ENCODE results near the gene HDAC2.
"Not testable (repeated sequence)": the region's sequence is repeated elsewhere in the genome, so short reads cannot be mapped to it uniquely, and the experiment has no call there.

Gene HDAC2

DNA sequence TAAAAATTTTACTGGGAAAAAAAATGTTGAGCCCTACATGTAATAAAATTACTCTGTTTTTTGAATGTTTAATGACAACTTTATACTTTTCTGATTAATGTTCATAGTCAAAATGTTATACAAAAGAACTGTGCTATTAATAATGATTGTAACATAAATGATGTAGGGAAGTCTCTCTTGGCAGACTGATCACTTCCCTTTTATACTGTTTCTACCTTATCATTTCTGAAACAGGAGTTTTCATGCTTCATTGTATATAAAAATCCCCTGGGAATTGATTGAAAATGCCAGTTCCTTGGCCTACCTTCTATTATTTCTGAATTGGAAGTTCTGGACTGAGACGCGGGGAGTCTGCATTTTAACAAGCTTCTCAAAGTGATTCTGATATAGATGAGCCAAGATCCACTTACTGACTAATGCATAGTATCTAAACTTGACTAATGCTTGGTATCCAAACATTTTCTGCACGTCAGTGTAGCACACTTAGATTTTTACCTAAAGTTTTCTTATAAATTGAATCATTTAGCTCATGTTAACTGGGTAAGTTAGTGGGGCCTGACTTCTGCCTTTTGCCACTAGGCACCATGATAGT, 7.2 kb upstream of the HDAC2 start:
- in situ Hi-C loops (cut with HindIII; ENCODE audit: low sequenced_read_pairs), result loop anchor here (10.0 kb wide), 2 partner anchors 127 to 327 kb away; no protein-coding TSS in a partner anchor

DNA sequence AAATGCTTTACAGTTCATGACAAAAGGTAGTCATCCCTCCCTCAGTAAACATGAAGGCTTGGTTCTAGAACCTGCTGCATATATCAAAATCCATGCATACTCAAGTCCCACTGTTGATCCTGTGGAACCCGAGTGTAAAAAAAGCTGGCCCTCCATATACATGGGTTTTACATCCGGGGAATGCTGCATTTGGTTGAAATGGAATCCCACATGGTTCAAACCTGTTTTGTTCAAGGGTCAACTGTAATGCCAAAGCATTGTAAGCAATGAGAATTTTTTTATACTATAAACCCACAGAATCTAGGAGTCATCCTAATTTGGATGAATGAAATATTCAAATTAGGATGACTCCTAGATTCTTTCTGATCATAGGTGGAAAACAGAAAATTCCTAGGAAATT, 5.9 kb upstream of the HDAC2 start:
- in situ Hi-C loops (cut with HindIII; ENCODE audit: low sequenced_read_pairs), result loop anchor here (10.0 kb wide), 2 partner anchors 128 to 328 kb away; no protein-coding TSS in a partner anchor

DNA sequence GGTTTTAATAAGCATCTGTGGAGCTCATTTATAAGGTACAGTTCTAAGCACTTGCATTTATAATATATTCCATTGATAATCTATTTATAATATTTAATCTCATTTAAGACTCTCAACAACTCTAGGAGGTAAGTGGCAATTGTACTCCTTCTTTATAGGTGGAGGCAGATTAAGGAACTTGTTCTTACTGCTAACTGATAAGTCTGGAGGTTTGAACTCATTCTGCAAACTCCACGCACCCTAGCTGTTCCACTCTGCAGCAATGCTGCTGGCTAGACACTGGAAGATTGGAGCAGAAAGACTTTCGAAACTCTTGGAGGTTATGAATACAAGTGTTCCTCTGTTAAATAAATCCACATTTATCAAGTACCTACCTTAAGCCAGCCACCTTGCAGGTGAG, 793 bp upstream of the HDAC2 start:
- in situ Hi-C loops (cut with HindIII; ENCODE audit: low sequenced_read_pairs), result loop anchor here (10.0 kb wide), 2 partner anchors 133 to 333 kb away; no protein-coding TSS in a partner anchor

DNA sequence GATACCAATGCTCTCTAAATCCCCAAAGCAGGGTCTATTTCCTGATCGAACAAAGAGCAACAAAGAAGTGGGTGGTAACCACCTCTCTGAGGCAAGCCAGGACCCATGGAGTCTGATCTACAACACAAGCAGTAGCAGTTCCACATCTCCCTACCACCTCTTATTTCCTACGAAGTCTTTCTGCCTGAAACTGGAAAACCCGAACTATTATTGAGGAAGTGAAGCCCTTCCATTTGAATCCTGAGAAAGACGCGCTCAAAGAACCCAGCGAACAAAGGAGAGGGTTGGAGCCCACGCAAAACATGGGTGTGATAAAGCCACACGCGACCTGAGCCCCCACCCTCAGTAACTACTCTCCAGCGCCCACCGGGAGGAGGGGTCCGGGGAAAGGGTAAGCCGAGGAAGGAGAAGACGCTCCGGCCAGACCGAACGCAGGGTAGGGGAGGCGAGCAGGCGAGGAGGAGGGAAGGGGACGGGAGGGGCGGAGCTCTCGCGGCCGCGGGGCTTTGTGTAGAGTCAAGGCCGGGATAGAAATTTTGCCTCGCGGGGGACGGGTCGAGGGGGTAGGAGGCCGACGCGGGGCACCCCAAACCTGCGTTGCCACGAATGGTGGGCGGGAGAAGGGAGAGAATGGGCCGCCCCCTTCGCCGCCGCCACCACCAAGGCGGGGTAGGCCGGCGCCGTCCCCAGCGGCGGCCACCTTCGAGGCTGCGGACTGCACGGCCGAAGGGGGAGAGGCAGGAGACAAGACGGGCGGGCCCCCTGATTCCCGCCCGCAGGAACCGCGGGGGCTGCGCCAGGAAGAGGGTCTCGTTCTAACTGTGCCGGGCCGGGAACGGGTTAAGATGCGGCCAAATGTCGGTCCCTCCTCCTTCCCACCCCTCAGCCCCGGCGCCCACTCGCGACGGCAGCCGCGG, 802 bp downstream of the HDAC2 start:
- in situ Hi-C loops (cut with HindIII; ENCODE audit: low sequenced_read_pairs), result loop anchor here (10.0 kb wide), 2 partner anchors 135 to 335 kb away; no protein-coding TSS in a partner anchor

DNA sequence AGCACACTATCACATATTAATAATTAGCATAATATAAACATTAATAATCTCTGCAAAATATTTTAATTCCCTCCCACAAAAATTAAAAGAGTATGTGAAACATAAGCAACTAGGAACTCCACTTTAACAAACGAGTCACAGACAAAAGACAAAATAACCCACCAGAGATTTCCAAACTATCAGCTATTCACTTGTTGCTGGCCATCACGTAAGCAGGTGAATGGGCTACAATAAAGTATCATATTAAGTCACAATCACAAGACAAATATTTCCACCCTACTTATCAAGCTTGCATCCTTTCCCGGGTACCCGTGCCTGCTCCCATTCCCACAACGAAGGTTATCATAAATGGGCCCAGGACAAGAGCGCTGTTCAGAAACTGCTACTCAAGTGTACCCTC, 2.5 kb downstream of the HDAC2 start:
- in situ Hi-C loops (cut with HindIII; ENCODE audit: low sequenced_read_pairs), result no loop called here

DNA sequence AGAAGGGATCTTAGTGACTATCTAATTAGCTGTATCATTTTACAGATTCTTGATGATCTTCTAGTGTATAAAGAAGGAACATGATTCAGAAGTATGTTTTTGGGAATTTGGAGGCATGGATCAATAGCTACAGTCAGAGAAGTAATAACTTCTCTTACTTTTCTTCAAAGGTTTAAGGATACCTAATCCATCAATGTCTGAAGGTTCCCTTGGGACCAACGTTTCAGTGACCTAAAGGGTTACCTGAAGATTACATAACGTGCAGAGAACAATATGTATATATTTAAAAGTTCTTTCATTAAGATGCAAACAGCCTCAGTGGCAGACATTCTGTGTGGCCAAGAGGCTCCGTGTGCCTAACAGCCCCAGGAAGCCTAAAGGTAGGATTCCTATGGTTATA, 3.2 kb downstream of the HDAC2 start:
- in situ Hi-C loops (cut with HindIII; ENCODE audit: low sequenced_read_pairs), result no loop called here

DNA sequence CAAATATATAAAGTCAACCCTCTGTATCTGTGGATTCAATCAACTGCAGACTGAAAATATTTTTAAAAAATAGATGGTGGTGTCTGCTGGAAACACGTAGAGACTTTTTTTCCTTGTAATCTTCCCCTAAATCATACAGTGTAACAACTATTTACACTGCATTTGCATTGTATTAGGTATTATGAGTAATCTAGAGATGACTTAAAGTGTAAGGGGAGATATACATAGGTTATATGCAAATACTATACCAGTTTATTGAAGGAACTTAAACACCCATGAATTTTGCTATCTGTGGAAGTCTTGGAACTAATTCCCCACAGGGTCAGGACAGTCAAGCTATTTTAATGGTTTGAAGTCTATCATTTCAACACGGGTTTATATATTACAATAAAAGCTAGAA, 10.2 kb downstream of the HDAC2 start:
- in situ Hi-C loops (cut with HindIII; ENCODE audit: low sequenced_read_pairs), result no loop called here

DNA sequence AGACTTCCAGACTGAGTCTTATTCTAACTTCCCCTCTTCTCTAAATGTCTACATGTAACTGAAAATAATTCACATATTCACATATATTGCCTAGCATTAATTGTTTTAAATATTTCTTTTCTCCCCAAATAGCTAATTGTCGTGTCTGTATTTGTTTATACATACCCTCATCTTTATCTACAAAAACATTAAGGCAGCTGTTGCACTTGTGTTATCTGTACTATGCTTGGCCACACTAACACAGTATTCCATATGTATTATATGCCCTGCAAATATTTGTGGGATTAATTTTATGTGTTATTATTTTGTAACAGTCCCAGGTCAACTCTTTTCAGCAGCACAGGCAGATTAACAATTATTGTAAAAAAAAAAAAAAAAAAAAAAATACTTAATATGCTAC, 11.7 kb downstream of the HDAC2 start:
- in situ Hi-C loops (cut with HindIII; ENCODE audit: low sequenced_read_pairs), result no loop called here

DNA sequence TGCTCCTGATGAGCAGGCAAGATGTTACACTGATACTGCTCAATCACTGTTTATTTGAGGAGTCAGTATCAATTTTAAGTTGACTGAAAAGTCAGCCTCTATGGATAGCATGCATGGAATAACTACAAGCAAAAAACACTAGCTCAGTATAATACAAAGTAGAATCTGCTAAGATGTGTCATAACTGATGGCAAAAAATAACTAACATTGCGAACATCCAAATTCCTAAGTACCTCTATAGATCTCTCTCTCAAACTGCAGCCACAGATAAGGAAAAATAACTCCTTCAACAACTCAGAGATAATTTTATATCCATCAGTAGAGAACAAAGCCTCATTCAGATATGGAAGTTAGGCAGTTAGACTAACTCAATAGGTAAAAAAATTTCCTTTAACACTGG, 16.3 kb downstream of the HDAC2 start:
- in situ Hi-C loops (cut with HindIII; ENCODE audit: low sequenced_read_pairs), result no loop called here

DNA sequence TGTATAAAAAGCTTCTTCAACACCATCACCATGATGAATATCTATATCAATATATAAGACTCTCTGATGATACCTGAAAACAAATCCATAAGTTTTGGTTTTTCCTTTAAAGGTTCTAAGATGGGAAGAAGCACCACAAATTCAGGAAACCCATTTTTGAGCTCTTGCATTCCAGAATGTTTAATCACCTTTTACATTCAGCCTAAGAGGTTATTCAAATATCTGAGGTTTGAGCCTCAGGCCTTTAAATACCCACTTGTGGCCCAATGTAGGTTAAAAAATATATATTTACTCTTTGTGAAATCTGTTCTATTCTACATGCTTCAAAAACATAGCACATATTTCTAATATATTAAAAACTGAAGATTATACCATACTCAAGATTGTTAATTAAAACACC, 17.6 kb downstream of the HDAC2 start:
- in situ Hi-C loops (cut with HindIII; ENCODE audit: low sequenced_read_pairs), result no loop called here

DNA sequence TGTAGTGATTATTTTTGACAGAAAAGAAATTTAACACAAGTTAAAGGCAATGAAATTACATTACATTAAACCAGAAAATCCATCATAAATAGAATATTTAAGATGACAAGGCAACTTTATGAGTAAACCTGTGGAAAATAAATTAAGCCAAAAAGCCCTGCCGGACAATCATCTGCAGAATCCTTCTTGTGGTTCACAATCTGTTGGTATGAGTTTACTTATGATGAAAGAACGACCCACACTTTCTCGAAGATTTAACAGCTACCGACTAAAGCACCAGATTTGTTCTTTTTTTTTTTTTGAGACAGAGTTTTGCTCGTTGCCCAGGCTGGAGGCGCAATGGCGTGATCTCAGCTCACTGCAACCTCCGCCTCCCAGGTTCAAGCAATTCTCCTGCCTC, 21.4 kb downstream of the HDAC2 start:
- in situ Hi-C loops (cut with HindIII; ENCODE audit: low sequenced_read_pairs), result no loop called here

DNA sequence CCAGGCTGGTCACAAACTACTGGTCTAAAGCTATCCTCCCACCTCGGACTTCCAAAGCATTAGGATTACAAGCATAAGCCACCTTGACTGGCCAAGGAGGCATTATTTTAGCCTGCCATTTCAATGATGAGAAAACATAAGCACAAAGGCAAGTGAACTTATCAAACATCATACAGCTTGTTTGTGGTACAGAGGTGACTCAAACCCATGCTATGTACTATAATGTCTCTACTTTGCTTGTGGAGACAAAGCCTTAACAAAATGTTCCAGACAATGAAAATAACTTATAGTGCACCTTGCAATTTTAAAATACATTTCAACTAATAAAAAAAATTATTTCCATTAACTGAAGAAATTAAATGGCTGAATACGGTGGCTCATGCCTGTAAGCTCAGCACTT, 26.2 kb downstream of the HDAC2 start:
- in situ Hi-C loops (cut with HindIII; ENCODE audit: low sequenced_read_pairs), result no loop called here

DNA sequence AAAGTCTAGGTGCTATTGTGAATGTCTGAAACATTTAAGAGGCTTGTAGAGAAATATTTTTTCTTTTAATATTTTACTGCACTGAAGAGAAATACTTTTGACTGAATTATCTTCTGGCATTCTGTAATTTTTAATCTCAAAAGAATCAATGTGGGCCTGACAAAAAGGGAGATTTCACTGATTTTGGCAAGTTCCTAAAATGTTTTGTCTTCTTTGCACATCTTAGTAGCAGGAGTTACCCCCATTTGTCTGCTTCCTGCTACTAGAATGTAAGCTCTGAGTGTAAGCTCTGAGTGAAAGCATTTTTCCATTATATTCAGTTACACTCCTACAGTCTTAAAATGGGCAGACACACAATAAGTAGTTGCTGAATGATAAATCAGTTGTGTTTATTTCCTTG, 31.1 kb downstream of the HDAC2 start:
- in situ Hi-C loops (cut with HindIII; ENCODE audit: low sequenced_read_pairs), result no loop called here

DNA sequence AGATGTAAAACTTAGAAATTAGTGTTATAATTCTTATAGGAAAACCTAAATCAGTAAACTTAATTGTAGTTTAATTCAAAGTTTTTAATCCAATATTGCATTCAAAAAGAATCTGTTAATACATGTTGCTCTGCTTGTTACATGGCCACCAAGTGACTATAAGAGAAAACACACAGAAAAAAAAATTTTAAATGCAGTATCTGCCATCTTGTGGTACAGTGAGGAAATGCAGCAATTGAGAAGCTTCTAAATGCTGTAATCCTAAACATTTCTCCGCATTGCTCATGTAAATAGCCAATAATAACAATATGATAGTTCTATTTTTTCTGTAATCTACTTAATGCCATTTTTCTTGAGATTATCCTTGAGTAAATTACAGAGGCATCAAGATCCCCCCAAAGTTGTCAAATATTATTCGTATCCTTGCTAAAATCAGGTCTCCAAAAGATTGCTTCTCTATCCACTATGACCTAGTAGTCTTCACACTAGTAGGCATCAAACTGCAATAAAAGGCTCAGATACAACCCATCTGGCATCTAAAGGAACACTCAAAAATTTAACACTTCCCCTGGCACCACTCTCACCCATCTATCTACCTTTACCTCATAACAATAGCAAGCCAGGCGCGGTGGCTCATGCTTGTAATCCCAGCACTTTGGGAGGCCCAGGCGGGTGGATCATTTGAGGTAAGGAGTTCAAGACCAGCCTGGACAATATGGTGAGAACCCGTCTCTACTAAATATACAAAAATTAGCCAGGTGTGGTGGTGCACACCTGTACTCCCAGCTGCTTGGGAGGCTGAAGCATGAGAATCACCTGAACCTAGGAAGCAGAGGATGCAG, 34.6 kb downstream of the HDAC2 start:
- in situ Hi-C loops (cut with HindIII; ENCODE audit: low sequenced_read_pairs), result no loop called here

DNA sequence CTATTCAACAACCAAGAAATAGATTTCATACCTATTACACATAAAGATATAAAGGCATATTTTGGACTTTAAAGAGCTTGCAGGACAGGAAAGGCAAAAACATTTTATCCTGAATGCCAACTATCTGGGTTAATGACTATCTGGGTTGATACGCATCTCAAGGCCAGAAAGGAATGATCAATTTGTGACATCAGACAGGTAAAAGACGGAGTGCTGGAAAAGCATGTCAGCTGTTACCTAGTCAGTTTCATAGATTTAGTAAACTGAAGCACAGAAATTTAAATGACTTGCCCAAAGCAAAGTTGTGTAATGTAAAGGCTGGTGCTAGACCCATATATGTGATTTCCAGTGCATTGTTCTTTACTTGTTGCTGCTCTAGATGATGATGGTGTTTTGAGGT, 36.8 kb downstream of the HDAC2 start:
- in situ Hi-C loops (cut with HindIII; ENCODE audit: low sequenced_read_pairs), result no loop called here

DNA sequence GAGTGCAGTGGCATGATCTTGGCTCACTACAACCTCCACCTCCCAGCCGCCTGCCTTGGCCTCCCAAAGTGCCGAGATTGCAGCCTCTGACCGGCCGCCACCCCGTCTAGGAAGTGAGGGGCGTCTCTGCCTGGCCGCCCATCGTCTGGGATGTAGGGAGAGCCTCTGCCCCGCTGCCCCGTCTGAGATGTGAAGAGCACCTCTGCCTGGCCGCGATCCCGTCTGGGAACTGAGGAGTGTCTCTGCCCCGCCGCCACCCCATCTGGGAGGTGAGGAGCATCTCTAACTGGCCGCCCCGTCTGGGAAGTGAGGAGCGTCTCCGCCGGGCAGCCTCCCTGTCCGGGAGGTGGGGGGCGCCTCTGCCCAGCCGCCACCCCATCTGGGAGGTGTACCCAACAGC, 39.0 kb downstream of the HDAC2 start:
- in situ Hi-C loops (cut with HindIII; ENCODE audit: low sequenced_read_pairs), result not testable (repeated sequence)

DNA sequence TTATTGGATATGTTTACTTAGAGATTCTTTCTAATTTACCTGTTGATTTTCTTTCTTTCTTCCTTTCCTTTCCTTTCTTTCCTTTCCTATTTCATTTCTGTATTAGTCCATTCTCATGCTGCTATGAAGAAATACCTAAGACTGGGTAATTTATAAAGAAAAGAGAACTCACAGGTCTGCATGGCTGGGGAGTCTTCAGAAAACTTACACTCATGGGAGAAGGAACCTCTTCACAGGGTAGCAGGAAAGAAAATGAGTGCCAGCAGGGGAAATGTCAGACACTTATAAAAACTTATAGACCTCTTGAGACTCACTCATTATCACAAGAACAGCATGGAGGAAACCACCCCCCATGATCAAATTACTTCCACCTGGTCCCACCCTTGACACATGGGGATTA, 40.8 kb downstream of the HDAC2 start:
- in situ Hi-C loops (cut with HindIII; ENCODE audit: low sequenced_read_pairs), result no loop called here

DNA sequence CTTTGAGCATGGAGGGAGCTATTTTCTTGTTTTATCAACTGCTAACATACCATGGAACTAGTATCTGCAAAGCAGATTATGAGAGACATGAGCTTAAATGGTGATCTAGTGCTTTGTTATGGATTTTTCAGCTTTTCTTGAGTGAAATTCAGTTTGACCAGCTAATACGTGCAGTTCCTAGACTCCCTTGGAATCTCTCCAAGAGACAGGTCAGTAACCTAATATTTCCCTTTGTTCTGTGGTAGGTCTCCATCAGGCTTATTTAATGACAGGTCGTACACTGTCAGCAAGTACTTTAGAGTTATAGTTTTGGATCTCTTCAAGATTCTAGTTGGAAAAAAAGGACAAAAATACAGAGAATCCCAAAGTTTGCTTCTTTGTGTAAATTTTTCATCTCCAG, 43.9 kb downstream of the HDAC2 start:
- in situ Hi-C loops (cut with HindIII; ENCODE audit: low sequenced_read_pairs), result no loop called here

DNA sequence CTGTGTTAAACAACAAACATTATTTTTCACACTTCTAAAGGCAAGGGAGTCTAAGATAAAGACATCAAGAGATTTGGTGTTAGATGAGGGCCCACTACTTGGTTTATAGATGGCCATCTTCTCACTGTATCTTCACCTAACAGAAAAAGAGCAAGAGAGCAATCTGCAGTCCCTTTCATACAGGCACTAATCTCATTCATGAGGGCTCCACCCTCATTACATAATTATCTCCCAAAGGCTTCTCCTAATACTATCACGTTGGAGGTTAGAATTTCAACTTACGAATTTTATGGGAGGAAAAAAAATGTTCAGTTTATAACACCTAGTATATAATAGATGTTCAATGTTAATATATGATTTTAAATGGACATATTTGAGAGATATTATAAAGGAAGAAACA, 45.6 kb downstream of the HDAC2 start:
- in situ Hi-C loops (cut with HindIII; ENCODE audit: low sequenced_read_pairs), result no loop called here

DNA sequence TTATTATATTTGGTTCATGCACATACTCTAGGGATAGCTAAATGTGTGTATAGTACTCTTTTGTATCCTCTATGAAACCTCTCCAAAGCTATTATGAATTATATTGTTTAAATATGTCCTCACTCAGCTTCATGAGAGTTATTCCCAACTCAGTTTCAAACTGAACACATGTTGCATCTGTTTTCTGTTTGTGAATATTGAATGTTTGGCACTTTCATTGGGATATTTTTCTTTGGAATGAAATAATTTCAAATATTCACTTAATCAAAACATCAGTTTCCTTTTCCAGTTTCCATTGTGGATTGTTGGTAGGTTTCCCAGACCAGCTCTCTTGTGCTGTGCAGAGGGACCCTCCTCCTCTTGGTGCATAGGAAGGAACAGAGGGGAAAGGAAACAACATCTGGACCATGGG, 46.6 kb downstream of the HDAC2 start:
- in situ Hi-C loops (cut with HindIII; ENCODE audit: low sequenced_read_pairs), result no loop called here

DNA sequence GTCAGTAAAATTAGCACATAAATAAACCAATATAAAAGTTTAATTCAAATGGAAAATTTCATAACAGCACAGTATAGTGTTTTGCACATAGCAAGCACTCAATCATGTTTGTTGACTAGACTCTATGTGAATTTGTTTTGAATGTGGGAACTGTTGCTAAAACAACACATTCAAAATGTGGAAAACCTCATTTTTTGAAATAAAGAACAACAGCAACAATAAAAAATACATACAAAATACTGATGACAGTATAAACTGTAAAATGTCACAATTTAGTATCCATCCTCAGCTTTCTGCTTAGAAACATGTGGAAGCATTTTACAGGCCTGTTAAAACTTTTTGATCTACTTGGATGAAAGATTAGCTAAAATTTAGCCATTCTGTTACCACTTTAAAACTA, 47.4 kb downstream of the HDAC2 start:
- in situ Hi-C loops (cut with HindIII; ENCODE audit: low sequenced_read_pairs), result no loop called here
